HG03558 (cell line): ENCODE results near the gene ANXA10.
"Not testable (repeated sequence)": the region's sequence is repeated elsewhere in the genome, so short reads cannot be mapped to it uniquely, and the experiment has no call there.

Experiments used
- ATAC-seq: cut with Tn5 transposase; IDR thresholded peaks from one replicate; pipeline ENCODE4 v1.9.1; 2021; ENCODE audit warnings: moderate number of reproducible peaks; ENCODE audit not compliant: unreplicated experiment; ENCODE audit errors: extremely low read depth

ANXA10 gene

DNA sequence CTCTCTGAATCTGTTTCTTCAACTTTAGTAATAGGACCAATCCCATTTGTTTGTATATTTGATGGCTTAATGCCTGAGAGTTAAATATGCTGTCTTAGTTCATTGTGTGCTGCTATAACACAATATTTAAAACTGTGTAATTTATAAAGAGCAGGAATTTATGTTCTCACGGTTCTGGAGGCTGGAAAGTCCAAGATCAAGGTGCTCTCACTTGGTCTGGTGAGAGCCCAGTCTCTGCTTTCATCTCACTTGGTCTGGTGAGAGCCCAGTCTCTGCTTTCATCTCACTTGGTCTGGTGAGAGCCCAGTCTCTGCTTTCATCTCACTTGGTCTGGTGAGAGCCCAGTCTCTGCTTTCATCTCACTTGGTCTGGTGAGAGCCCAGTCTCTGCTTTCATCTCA, 20.7 kb downstream of the ANXA10 start:
- ATAC-seq: not testable (repeated sequence)

DNA sequence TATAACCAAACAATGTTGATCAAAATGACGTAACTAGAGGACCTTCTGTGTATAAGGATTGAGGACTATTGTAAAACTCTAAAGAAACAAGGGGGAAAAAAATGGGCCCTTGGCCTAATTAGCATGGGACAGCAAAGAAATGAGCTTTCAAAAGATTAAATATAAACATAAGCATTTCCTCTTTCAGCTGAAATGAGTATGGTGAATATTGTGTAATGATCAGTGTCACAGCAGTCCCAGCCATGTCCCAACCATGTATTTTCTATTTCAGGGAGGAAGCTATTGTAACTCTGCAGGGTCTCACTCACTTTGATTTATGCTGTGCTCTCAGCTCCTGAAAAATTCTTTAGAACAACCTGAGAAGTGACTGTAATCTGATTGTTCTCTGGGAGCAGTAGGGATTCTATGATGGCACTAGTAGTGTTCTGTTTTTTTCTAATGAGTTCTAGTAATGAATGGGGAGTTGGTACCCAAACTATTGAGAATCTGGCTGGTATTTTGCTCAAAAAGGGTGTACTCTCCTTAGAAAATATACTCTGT, 25.8 kb downstream of the ANXA10 start:
- ATAC-seq: no peak

DNA sequence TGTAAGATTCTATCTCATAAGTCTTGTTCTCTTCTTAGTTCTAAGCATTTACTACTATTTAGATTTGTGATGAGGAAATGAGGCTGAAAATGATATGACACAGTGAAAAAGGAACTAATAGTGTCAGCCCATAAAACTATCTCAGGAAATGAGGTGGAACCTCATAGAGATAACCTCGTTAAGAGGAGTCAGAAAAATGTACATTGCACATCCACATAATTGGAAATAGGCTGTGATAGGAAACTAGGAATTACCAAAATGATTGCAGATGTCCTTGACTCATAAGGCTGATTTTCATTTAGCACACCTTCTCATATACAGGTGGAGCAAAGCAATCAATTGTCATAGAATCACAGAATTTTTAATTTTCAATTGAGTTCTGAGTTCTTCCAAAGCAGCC, 26.8 kb downstream of the ANXA10 start:
- no peak for ATAC-seq

DNA sequence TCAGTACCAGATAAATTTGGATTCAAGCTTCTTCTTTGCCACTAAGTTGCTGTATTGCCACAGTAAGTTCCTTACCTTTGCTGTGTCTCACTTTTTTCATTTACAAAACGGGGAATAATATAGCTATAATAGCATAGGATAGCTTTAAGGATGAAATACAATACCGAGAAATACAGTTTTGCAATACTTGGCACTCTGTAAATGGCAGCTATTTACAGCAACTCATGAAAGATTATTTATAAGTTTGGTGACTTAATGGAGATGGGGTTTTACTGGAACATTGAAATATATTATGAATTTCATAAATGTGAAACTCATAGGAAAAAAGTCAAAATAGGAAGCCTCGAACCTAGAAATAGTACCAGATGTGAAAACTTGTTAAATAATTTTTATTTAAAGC, 27.6 kb downstream of the ANXA10 start:
- ATAC-seq: no peak

DNA sequence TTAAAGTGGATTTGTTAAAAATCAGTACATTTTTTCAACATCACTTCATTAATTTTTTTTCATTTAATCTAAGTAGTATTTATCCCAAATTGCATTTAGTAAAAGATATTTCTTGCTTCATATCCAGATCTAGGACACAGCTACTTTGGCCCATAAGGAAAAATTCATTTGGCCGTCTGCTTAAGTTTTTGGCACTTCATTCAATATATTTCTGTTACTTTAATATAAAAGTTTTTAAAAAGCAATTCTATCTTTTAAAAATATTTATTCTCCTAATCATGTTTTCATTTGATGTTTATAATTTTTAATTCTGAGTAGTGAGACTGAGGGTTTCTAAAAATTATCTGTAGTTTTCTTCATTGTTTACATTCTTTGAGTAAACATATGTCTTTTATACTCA, 28.5 kb downstream of the ANXA10 start:
- no peak for ATAC-seq

DNA sequence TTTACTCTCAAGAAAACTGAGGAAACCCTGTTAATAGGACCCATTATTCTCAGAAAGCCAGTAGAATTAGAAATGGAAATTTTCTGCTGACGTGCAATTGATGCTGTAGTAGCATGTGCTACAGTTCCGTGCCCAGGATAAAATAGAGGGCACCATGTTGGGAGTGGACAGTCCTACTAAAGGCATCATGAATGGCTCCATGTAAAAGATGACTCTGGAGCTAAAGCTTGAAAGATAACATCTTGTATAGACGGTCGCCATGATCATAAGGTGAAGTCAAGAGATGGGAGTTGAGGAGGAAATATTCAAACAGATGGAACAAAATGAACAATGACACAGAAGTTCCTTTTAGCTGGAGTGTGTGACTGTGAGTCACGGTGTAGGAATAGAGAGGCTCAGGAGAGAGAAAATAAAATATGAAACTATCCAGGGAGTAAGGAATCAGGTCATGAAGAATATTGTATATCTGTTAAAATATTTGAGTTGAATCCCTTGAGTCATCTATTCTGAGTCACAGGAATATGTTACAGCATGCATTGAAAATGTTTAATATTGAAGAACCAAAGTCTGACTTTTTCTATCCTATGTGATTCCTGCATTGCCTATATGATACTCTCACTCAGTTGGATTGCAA, 31.8 kb downstream of the ANXA10 start:
- no peak for ATAC-seq

DNA sequence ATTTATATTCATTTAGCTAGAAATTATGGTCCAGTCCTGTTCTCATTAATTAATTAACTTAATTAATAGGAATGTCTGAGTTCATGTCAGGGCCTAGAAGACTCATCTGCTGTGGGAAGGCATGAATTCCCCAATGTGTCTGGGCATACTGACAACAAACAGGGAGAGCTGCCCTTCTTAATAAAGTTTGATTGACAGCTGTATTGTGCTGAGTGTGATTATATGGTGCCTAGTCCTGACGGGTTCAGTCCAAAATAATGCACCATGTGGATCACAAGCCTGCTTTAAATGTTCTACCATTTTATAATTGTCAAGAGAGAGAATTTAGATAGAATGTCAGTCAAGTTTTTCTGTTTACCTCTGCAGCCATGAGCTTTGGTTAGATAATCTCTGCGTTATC, 34.6 kb downstream of the ANXA10 start:
- no peak for ATAC-seq

GRCh38 chr4:168128601-168129000, 36.3 kb downstream of the ANXA10 start:
- ATAC-seq: no peak

GRCh38 chr4:168129046-168129772, 36.9 kb downstream of the ANXA10 start:
- ATAC-seq: no peak

GRCh38 chr4:168129802-168130201, 37.5 kb downstream of the ANXA10 start:
- ATAC-seq: no peak

- ATAC-seq: no peak
These were observed 38.9 kb downstream of the ANXA10 start for GRCh38 chr4:168131196-168131595.

DNA sequence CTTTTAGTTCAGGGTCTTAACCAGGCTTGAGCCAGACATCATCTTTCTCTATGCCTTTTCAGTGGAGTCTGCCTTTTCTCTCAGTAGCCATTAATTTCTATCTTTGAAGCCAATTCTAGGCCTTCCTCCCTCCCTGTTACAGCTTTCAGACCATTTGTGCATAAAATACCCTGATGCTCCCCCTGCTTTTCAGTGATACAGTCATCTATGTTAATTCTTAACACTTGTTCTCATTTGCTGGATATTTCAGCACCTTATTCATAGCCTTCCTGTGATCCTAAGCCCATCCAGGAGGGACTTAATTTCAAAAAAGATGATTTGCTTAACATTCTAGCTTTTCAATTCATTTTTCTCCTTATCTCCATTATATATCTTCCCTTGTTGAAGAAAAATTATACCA, 42.3 kb downstream of the ANXA10 start:
- no peak for ATAC-seq

DNA sequence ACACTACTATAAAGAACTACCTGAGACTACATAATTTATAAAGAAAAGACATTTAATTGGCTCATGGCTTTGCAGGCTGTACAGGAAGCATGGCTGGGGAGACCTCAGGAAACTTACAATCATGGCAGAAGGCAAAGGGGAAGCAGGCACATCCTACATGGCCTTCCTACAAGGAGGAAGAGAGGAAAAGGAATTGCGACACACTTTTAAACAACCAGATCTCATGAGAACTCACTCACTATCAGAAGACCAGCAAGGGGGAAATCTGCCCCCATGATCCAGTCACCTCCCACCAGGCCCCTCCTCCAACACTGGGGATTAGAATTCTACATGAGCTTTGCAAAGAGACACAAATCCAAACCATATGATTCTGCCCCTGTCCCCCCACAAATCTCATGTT, 43.5 kb downstream of the ANXA10 start:
- not testable (repeated sequence) for ATAC-seq

DNA sequence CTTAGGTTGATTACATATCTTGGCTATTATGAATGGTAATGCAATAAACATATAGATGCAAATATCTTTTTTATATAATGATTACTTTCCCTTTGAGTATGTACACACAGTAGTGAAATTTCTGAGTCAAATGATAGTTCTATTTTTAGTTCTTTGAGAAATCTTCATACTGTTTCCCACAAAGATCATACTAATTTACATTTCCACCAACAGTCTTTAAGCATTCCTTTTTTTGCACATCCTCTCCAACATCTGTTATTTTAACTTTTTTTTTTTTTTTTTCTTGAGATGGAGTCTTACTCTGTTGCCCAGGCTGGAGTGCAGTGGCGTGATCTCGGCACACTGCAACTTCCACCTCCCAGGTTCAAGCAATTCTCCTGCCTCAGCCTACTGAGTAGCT, 45.4 kb downstream of the ANXA10 start:
- not testable (repeated sequence) for ATAC-seq

GRCh38 chr4:168138143-168138542, 45.8 kb downstream of the ANXA10 start:
- no peak for ATAC-seq

DNA sequence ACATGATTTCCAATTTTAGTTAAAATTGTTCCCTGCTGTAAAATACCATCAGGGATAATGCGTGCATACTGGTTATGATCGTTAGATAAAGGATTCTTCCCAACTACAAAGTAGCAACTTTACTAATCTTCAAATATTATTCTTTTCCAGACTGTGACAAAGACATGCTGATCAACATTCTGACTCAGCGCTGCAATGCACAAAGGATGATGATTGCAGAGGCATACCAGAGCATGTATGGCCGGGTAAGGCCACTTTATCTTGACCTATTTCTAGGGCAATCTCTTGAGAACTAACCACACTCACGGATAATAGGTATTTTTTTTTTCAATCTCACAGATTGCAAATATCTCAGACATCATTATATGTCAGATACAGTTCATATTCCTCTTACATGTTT, 47.0 kb downstream of the ANXA10 start:
- ATAC-seq: no peak

- no peak for ATAC-seq
These were observed 49.4 kb downstream of the ANXA10 start for GRCh38 chr4:168141733-168142132.

GRCh38 chr4:168143601-168144000, 51.3 kb downstream of the ANXA10 start:
- no peak for ATAC-seq

DNA sequence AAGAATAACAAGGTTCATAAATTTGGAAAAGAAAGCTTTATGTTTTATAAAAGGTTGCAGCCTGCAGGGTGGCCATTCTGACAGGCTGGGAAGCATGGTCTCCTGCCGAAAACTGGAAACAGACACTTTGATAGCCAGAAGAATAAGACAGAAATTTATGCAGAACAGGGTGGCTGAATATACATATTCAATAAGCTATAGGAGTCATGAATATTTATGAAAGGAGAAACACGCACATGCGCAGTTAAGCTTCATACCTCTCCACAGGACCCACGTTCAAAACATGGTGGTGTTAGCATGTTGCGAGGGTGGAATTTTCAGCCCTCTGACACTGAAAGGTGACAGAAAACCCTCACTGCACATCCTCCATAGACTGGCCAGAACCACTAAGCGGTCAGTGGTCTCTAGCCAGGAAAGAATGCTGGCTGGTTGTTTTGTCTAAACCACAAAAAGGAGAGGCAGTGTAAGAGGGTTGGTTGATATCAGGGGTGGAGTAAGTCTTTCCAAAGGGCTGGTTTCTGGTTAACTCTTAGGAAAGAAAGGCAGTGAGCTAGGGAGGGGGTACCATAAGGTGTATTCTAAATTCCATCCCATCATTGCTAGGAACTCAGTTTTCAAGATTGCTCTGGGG, 58.2 kb downstream of the ANXA10 start:
- no peak for ATAC-seq

- ATAC-seq: no peak
These were observed 59.0 kb downstream of the ANXA10 start for GRCh38 chr4:168151327-168151726.

GRCh38 chr4:168152837-168153500, 60.6 kb downstream of the ANXA10 start:
- no peak for ATAC-seq
